Measurements from ENCODE around the gene RAB3IP. TPM values are rescaled to one million over a fixed set of nuclear protein-coding genes. Genes with fewer than 3 reads are reported as not detected.
"Not testable (repeated sequence)": the region's sequence is repeated elsewhere in the genome, so short reads cannot be mapped to it uniquely, and the experiment has no call there.

Gene RAB3IP
- total RNA-seq, 4 donors from 2014 or later: 11.7 to 44.0 (median 16.9) TPM

GRCh38 chr12:69755302-69755701, 16.6 kb downstream of the RAB3IP start:
- no peak for TF ChIP-seq POLR2A (IDR thresholded peaks at IDR 0.05)
- no peak for TF ChIP-seq CTCF (IDR thresholded peaks at IDR 0.05)
- TF ChIP-seq EP300 (IDR thresholded peaks at IDR 0.05): no peak
- Histone ChIP-seq H3K36me3 (peaks cover 0 to 36% (median 8%) of the 10 kb centered on the region in 3 donors), H3K4me1 (no peaks in the 10 kb centered on the region), H3K27ac (no peak overlapping the region), H3K27me3 (no peaks in the 10 kb centered on the region), H3K9me3 (peaks cover 0 to 12% (median 4%) of the 10 kb centered on the region in 4 donors), H3K4me3 (no peak overlapping the region)
- 93 to 94% methylated on average over 5 of the region's 5 CpGs for WGBS, 2 donors
- no peak for DNase-seq (ENCODE audit: low spot score in 2 of 2)

GRCh38 chr12:69756088-69756755, 17.6 kb downstream of the RAB3IP start:
- Histone ChIP-seq H3K27me3 (no peaks in the 10 kb centered on the region), H3K36me3 (peaks cover 0 to 45% (median 8%) of the 10 kb centered on the region in 3 donors), H3K4me3 (no peak overlapping the region), H3K9me3 (peaks cover 0 to 13% (median 4%) of the 10 kb centered on the region in 4 donors), H3K27ac (no peak overlapping the region), H3K4me1 (no peaks in the 10 kb centered on the region)
- no peak for DNase-seq (ENCODE audit: low spot score in 2 of 2)
- TF ChIP-seq EP300 (IDR thresholded peaks at IDR 0.05): no peak
- TF ChIP-seq POLR2A (IDR thresholded peaks at IDR 0.05): no peak
- no peak for TF ChIP-seq CTCF (IDR thresholded peaks at IDR 0.05)
- WGBS, 2 donors: 90 to 91% methylated on average over 6 of the region's 6 CpGs

GRCh38 chr12:69758105-69758504, 19.4 kb downstream of the RAB3IP start:
- TF ChIP-seq POLR2A (IDR thresholded peaks at IDR 0.05) (no peak), CTCF (IDR thresholded peaks at IDR 0.05) (no peak), EP300 (IDR thresholded peaks at IDR 0.05) (no peak)
- WGBS, 2 donors: 88 to 93% methylated on average over 2 of the region's 2 CpGs
- Histone ChIP-seq H3K36me3 (peaks cover 0 to 59% (median 8%) of the 10 kb centered on the region in 3 donors), H3K9me3 (peaks cover 0 to 22% (median 6%) of the 10 kb centered on the region in 4 donors), H3K27me3 (no peaks in the 10 kb centered on the region), H3K4me3 (no peak overlapping the region), H3K4me1 (no peaks in the 10 kb centered on the region), H3K27ac (no peak overlapping the region)
- DNase-seq (ENCODE audit: low spot score in 2 of 2): no peak

GRCh38 chr12:69759581-69759980, 20.9 kb downstream of the RAB3IP start:
- H3K4me3 ChIP-seq: not testable (repeated sequence)

DNA sequence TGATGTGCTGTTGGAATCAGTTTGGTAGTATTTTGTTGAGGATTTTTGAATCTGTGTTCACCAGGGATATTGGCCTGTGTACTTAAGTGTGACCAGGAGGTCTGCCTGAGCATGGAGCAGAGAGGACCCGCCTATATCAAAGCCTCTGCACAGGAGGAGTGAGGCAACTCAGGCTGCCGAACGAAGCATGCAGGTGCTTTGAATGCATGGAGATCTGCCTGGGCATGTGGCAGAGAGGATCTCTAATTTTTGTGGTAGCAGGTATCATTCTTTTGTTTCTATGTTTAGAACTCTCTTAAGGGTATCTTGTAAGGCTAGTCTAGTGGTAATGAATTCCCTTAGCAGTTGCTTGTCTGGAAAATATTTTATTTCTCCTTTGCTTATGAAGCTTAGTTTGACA, 26.9 kb downstream of the RAB3IP start:
- WGBS, 2 donors: 93 to 98% methylated on average over 3 of the region's 3 CpGs
- Histone ChIP-seq H3K27me3 (no peaks in the 10 kb centered on the region), H3K4me3 (no peak overlapping the region), H3K4me1 (no peaks in the 10 kb centered on the region), H3K27ac (no peak overlapping the region), H3K9me3 (peaks cover 0 to 61% (median 9%) of the 10 kb centered on the region in 4 donors), H3K36me3 (peaks cover 3 to 78% (median 14%) of the 10 kb centered on the region in 3 donors)
- TF ChIP-seq EP300 (IDR thresholded peaks at IDR 0.05) (no peak), CTCF (IDR thresholded peaks at IDR 0.05) (no peak), POLR2A (IDR thresholded peaks at IDR 0.05) (no peak)
- no peak for DNase-seq (ENCODE audit: low spot score in 2 of 2)

More at GRCh38 chr12:69759581-69759980, 20.9 kb downstream of the RAB3IP start:
- Histone ChIP-seq H3K36me3 (peaks cover 0 to 69% (median 8%) of the 10 kb centered on the region in 3 donors), H3K9me3 (peaks cover 0 to 31% (median 6%) of the 10 kb centered on the region in 4 donors)
- H3K27ac ChIP-seq; DNase-seq (ENCODE audit: low spot score in 2 of 2); H3K27me3 ChIP-seq; H3K4me1 ChIP-seq: not testable (repeated sequence)
- WGBS, 2 donors: 95 to 100% methylated on average over 15 to 20 of the region's 39 CpGs
